Erythroblast (primary cell): ENCODE results near the gene CCDC106.

Source experiments
- GATA1 ChIP-seq: IDR thresholded peaks from 2 replicates; pipeline ENCODE4 v1.6.1; 2011; ENCODE audit warnings: low read depth, mild to moderate bottlenecking, control low read depth, low read length, moderate library complexity
- POLR2A ChIP-seq: IDR thresholded peaks from 2 replicates; pipeline ENCODE4 v1.6.1; 2011; ENCODE audit warnings: mild to moderate bottlenecking, low read length

DNA sequence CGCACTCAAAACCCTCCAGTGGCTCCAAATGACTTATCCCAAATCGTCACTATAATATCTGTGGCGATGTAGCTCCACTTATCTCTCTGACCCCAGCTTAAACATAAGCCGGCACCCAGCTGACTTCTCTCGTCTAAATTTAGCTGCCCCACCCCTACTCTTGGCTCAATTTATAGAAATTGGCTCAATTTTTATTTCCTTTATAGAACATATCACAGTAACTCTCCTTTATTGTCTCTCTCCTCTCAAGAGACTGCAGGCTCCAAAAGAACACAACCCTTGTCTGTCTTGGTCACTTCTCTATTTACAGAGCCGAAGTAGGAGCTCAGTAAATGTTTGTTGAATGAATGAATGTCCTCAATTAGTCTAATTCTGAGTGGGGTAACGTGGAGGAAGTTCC, 24.5 kb upstream of the CCDC106 start:
- TF ChIP-seq POLR2A (no peak), GATA1 (no peak)
